Neural progenitor cell (in vitro differentiated cells): ENCODE measurements around the gene ARID3A.

Source experiments
- CTCF ChIP-seq: fragments of 200-600 bp; sonication (generic); IDR thresholded peaks from 2 replicates; pipeline ENCODE4 v1.5.1; 2017; ENCODE audit warnings: antibody characterized with exemption, mild to moderate bottlenecking
- EZH2 ChIP-seq: fragments of 200-600 bp; sonication (generic); IDR thresholded peaks from 2 replicates; pipeline ENCODE4 v1.6.1; 2017; ENCODE audit warnings: antibody characterized with exemption, mild to moderate bottlenecking, moderate library complexity
- EZH2phosphoT487 ChIP-seq: fragments of 200-600 bp; sonication (generic); IDR thresholded peaks from 2 replicates; pipeline ENCODE4 v1.6.1; 2017; ENCODE audit warnings: antibody characterized with exemption

GRCh38 chr19:887072-887471 lies 38.8 kb upstream of the ARID3A start:
- TF ChIP-seq EZH2 (no peak), CTCF (no peak), EZH2phosphoT487 (no peak)
